ENCODE measurements around the gene SYT1. TPM values are rescaled to one million over a fixed set of nuclear protein-coding genes. Genes with fewer than 3 reads are reported as not detected.

Gene SYT1
- total and polyA plus RNA-seq, 2 donors = 0.82 to 1.5 TPM

GRCh38 chr12:79482323-79482722 lies 617.7 kb downstream of the SYT1 start:
- no peak overlapping the region for H3K27ac ChIP-seq (ENCODE audit: low read depth in 1 of 2, low read length in 1 of 2)
- 74% methylated on average over 4 of the region's 4 CpGs for WGBS
- H3K4me3 ChIP-seq (ENCODE audit: low read length in 2 of 2) = no peak overlapping the region
- H3K9me3 ChIP-seq (ENCODE audit: control insufficient read depth in 2 of 2, insufficient read depth in 1 of 2, low read length in 1 of 2) = no peaks in the 10 kb centered on the region
- H3K4me1 ChIP-seq (ENCODE audit: control insufficient read depth in 2 of 2, insufficient read depth in 2 of 2, low read length in 2 of 2) = no peaks in the 10 kb centered on the region
- no peak for DNase-seq (ENCODE audit: low read depth in 6 of 9, low spot score in 9 of 9)
- no peaks in the 10 kb centered on the region for H3K27me3 ChIP-seq (ENCODE audit: control insufficient read depth in 2 of 2, insufficient read depth in 1 of 2, low read length in 1 of 2)
- no peaks in the 10 kb centered on the region for H3K36me3 ChIP-seq (ENCODE audit: control insufficient read depth in 2 of 2, insufficient read depth in 2 of 2, low read length in 1 of 2)

- no peaks in the 10 kb centered on the region for H3K9me3 ChIP-seq (ENCODE audit: control insufficient read depth in 2 of 2, insufficient read depth in 1 of 2, low read length in 1 of 2)
- no peaks in the 10 kb centered on the region for H3K36me3 ChIP-seq (ENCODE audit: control insufficient read depth in 2 of 2, insufficient read depth in 2 of 2, low read length in 1 of 2)
- no peaks in the 10 kb centered on the region for H3K4me1 ChIP-seq (ENCODE audit: control insufficient read depth in 2 of 2, insufficient read depth in 2 of 2, low read length in 2 of 2)
- no peak for DNase-seq (ENCODE audit: low read depth in 6 of 9, low spot score in 9 of 9)
- H3K27ac ChIP-seq (ENCODE audit: low read depth in 1 of 2, low read length in 1 of 2) = no peak overlapping the region
- WGBS = 69% methylated on average over 2 of the region's 2 CpGs
- no peak overlapping the region for H3K4me3 ChIP-seq (ENCODE audit: low read length in 2 of 2)
- no peaks in the 10 kb centered on the region for H3K27me3 ChIP-seq (ENCODE audit: control insufficient read depth in 2 of 2, insufficient read depth in 1 of 2, low read length in 1 of 2)
These were observed 618.3 kb downstream of the SYT1 start for GRCh38 chr12:79482921-79483320.

GRCh38 chr12:79486154-79486553 lies 621.6 kb downstream of the SYT1 start:
- no peaks in the 10 kb centered on the region for H3K36me3 ChIP-seq (ENCODE audit: control insufficient read depth in 2 of 2, insufficient read depth in 2 of 2, low read length in 1 of 2)
- no peaks in the 10 kb centered on the region for H3K27me3 ChIP-seq (ENCODE audit: control insufficient read depth in 2 of 2, insufficient read depth in 1 of 2, low read length in 1 of 2)
- no peak for DNase-seq (ENCODE audit: low read depth in 6 of 9, low spot score in 9 of 9)
- WGBS = 88% methylated on average over 3 of the region's 3 CpGs
- H3K4me3 ChIP-seq (ENCODE audit: low read length in 2 of 2) = no peak overlapping the region
- no peaks in the 10 kb centered on the region for H3K9me3 ChIP-seq (ENCODE audit: control insufficient read depth in 2 of 2, insufficient read depth in 1 of 2, low read length in 1 of 2)
- H3K4me1 ChIP-seq (ENCODE audit: control insufficient read depth in 2 of 2, insufficient read depth in 2 of 2, low read length in 2 of 2) = no peaks in the 10 kb centered on the region
- H3K27ac ChIP-seq (ENCODE audit: low read depth in 1 of 2, low read length in 1 of 2) = no peak overlapping the region

- Histone ChIP-seq H3K36me3 (ENCODE audit: control insufficient read depth in 2 of 2, insufficient read depth in 2 of 2, low read length in 1 of 2) (no peaks in the 10 kb centered on the region), H3K4me3 (ENCODE audit: low read length in 2 of 2) (no peak overlapping the region), H3K4me1 (ENCODE audit: control insufficient read depth in 2 of 2, insufficient read depth in 2 of 2, low read length in 2 of 2) (no peaks in the 10 kb centered on the region), H3K27ac (ENCODE audit: low read depth in 1 of 2, low read length in 1 of 2) (no peak overlapping the region), H3K9me3 (ENCODE audit: control insufficient read depth in 2 of 2, insufficient read depth in 1 of 2, low read length in 1 of 2) (no peaks in the 10 kb centered on the region), H3K27me3 (ENCODE audit: control insufficient read depth in 2 of 2, insufficient read depth in 1 of 2, low read length in 1 of 2) (no peaks in the 10 kb centered on the region)
- 88% methylated on average over 3 of the region's 3 CpGs for WGBS
- no peak for DNase-seq (ENCODE audit: low read depth in 6 of 9, low spot score in 9 of 9)
These were observed 623.0 kb downstream of the SYT1 start for GRCh38 chr12:79487386-79488110.
